IPS-NIHi7 (cell line): ENCODE measurements around the gene CCDC124.
"Not testable (repeated sequence)": the region's sequence is repeated elsewhere in the genome, so short reads cannot be mapped to it uniquely, and the experiment has no call there.

Source experiments
- DNase-seq: peaks from one replicate; pipeline ENCODE4 v3.0.0; 2012; ENCODE audit warnings: mixed read lengths; ENCODE audit errors: extremely low spot score

The CCDC124 gene

DNA sequence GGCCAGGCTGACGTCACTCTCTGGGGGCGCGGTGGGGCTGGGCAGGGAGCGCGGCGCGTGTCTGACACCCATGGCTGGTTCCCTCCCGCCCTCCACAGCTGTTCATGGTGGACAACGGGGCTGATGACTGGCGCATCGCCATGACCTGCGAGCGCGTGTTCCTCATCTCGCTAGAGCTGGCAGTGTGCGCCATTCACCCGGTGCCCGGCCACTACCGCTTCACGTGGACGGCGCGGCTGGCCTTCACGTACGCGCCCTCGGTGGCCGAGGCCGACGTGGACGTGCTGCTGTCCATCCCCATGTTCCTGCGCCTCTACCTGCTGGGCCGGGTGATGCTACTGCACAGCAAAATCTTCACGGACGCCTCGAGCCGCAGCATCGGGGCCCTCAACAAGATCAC is 48.8 kb downstream of the CCDC124 start:
- no peak for DNase-seq

DNA sequence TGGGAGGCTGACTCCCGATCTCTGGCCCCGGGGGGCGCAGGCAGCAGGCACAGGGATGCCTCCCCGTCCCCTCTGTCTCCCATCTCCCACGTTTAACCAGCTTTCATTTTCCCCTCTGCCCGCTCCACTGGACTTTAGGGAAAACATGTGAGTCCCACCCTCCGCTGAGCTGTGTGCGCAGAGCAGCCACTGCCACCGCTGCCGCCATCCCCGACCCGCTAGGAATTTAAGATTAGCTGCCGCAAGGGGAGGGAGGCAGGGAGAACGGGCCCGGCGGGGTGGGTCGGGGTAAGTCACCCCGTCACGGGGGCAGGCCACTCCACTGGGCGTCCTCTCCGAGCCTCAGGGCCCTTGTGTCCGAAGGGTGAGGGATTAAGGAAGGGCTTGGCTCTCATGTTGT is 49.6 kb downstream of the CCDC124 start:
- no peak for DNase-seq

DNA sequence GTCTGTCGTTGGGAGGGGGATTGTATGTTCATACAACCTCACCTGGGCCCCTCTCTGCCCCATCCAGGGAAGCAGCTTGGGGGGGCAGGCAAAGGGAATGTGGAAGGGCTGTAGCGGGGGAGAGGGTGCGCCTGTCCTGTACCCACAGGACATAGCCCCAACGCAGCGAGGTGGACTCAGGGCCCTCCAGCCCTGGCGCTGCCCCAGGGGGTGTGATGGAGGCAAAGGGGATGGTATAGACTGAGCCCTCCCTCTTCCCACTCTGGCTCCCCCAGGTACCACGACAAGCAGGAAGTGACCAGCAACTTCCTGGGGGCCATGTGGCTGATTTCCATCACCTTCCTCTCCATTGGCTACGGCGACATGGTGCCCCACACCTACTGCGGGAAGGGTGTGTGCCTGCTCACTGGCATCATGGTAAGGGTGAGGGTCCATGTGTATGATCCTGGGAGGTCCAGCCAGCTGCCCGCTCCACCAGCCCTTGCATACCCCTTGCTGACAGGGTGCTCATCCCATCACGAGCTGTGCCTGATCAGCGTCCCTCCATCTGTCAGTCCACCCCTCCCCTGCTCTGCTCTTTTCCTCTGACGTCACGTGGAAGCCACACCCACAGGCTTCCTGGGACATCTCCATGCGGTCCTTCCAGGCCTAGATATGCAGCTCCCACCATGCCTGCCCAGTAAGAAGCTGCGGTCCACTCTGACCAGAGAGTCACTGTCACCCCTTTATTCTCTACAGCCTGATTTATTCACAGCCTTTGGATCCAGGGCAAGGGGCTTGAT is 52.4 kb downstream of the CCDC124 start:
- DNase-seq = no peak

DNA sequence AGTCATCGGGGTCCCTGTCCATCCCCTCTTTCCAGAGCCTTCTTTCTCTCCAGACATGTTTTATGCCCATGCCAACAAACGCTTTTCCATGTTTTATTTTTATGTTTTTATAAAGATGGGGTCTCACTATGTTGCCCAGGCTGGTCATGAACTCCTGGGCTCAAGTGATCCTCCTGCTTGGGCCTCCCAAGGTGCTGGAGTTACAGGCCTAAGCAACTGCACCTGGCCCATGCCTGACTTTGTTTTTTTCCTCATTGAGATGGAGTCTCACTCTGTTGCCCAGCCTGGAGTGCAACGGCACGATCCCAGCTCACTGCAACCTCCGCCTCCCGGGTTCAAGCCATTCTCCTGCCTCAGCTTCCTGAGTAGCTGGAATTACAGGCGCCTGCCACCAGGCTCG is 53.8 kb downstream of the CCDC124 start:
- DNase-seq = not testable (repeated sequence)

DNA sequence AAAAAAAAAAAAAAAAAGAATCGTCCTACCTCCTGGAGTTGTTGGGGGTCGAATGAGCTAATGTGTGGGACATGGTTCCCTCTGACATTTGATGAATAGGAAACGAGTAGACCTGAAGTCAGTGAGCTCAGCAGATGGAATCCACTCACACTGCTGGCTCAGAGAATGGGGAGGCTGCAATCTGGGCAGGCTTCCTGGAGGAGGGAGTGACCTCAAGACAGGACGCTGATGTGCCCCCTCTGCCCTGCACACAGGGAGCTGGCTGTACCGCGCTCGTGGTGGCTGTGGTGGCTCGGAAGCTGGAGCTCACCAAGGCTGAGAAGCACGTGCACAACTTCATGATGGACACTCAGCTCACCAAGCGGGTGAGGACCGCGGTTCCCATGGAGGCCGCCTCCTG is 55.3 kb downstream of the CCDC124 start:
- no peak for DNase-seq

DNA sequence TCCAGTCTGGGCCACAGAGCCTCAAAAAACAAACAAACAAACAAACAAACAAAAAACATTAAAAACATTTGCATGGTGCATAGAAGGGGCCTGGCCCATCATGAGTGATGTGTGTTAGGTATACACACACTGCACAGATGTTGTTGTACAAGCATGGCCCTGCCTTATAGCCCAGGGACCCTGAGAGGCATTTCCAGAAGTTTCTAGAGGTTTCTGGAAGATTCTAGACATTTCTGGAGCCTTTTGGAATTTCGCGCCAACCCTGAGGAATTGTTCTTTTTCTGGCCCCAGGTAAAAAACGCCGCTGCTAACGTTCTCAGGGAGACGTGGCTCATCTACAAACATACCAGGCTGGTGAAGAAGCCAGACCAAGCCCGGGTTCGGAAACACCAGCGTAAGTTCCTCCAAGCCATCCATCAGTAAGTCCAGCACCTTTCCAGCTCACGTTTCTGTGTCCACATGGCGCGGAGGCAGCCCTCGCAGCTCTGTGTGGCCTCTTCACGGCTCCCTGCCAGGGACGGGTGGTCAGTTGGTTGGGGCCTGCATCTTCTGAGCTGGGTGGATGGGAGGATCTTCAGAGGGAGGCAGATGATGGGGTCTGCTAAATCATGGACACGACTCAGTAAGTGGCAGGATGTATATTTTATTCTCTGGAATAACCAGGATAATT is 56.7 kb downstream of the CCDC124 start:
- no peak for DNase-seq

DNA sequence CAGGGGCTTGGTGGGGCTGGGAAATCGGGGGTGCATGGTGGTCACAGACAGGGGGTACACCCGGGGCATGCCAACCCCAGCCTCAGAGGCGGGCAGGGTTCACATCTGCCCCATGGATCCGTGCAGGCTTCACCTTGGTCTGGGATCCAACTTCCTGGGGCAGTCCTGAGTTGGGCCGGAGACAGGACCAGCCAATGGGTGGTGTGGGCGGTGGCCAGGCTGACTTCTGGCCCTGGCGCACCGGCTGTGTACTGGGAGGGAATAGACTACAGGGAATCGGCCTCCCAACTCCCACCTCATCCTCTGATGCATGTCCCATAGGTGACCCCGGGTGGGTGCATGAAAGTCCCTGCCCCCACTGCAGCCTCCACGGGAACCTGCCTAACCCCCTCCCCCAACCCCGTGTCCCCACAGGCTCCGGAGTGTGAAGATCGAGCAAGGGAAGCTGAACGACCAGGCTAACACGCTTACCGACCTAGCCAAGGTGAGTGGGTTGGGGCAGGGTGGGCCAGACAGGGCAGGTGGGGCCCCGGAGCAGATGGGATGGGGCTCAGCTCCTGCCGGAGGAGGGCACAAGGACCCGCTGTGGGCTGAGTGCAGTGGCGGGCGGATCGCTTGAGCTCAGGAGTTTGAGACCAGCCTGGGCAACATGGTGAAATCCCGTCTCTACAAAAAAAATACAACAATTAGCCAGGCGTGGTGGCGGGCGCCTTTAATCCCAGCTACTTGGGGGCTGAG is 60.4 kb downstream of the CCDC124 start:
- DNase-seq = no peak
